Thyroid gland (tissue), 4 donors: ENCODE data around the gene U2SURP. TPM values are rescaled to one million over a fixed set of nuclear protein-coding genes. Genes with fewer than 3 reads are reported as not detected.

Experiments used
- DNase-seq, 2 donors: peaks; one replicate each; pipeline ENCODE4 v3.0.0-alpha.2; 2019
- H3K27ac ChIP-seq, 3 donors: fragments of 200-600 bp; sonication (generic); 1 replicate in 2 of 3; 2 replicates in 1 of 3; pipeline ENCODE4 v1.5.1; 2016 to 2019; ENCODE audit warnings: mild to moderate bottlenecking in 1 of 3, moderate library complexity in 1 of 3
- H3K27me3 ChIP-seq: fragments of 200-600 bp; sonication (generic); one replicate; pipeline ENCODE4 v1.5.1; 2019
- H3K36me3 ChIP-seq, 2 donors: fragments of 200-600 bp; sonication (generic); one replicate each; pipeline ENCODE4 v1.5.1; 2016 to 2019
- H3K4me1 ChIP-seq, 2 donors: fragments of 200-600 bp; sonication (generic); one replicate each; pipeline ENCODE4 v1.5.1; 2017 to 2019
- H3K4me3 ChIP-seq, 3 donors: fragments of 200-600 bp; sonication (generic); replicated peaks in 1 of 3; 1 replicate in 2 of 3; 2 replicates in 1 of 3; pipeline ENCODE4 v1.5.1; 2016; ENCODE audit warnings: mild to moderate bottlenecking in 1 of 3
- H3K9me3 ChIP-seq: fragments of 200-600 bp; sonication (generic); one replicate; pipeline ENCODE4 v1.5.1; 2017
- POLR2A ChIP-seq, 2 donors: fragments of 450-650 bp; IDR thresholded peaks; one replicate each; pipeline ENCODE4 v1.6.1; 2017; ENCODE audit warnings: antibody characterized with exemption in 2 of 2, mild to moderate bottlenecking in 2 of 2, moderate library complexity in 1 of 2
- WGBS, 2 donors: methylation state at CpG; one replicate each; pipeline ENCODE4 v1.1.5; 2017; 5-methylcytosine and 5-hydroxymethylcytosine counted together
- intact Hi-C: fragments of 100-400 bp; cut with DNase I; formaldehyde crosslinking; loops from one replicate; pipeline ENCODE4 v1.15.1; 2023
- total RNA-seq, 4 donors: library from RNA; depleted of rRNA; stranded (reverse); fragments of >200 nt; gene quantifications; one replicate each; pipeline ENCODE4 v1.2.3, GENCODE V29; 2016
- TF ChIP-seq, protein P1 (sequence below), 6 experiments: fragments of 200-600 bp in 3 of 6; fragments of 450-650 bp in 3 of 6; sonication (generic) in 3 of 6; IDR thresholded peaks; one replicate each; pipeline ENCODE4 v1.5.1; 2016 to 2019; ENCODE audit warnings: antibody characterized with exemption in 6 of 6, mild to moderate bottlenecking in 2 of 6, inconsistent platforms in 1 of 6, moderate library complexity in 1 of 6

U2SURP gene
- total RNA-seq, 4 donors from 2014 or later = 87.8 to 144 (median 102) TPM

- intact Hi-C loops = no loop called here
- no peaks in the 10 kb centered on the region for H3K9me3 ChIP-seq
- no peak for DNase-seq
- H3K4me1 ChIP-seq = no peaks in the 10 kb centered on the region
- H3K36me3 ChIP-seq = no peaks in the 10 kb centered on the region
- no peak overlapping the region for H3K4me3 ChIP-seq
- no peak overlapping the region for H3K27ac ChIP-seq
- no peak for TF ChIP-seq POLR2A (IDR thresholded peaks at IDR 0.05)
- TF ChIP-seq, protein P1, sequence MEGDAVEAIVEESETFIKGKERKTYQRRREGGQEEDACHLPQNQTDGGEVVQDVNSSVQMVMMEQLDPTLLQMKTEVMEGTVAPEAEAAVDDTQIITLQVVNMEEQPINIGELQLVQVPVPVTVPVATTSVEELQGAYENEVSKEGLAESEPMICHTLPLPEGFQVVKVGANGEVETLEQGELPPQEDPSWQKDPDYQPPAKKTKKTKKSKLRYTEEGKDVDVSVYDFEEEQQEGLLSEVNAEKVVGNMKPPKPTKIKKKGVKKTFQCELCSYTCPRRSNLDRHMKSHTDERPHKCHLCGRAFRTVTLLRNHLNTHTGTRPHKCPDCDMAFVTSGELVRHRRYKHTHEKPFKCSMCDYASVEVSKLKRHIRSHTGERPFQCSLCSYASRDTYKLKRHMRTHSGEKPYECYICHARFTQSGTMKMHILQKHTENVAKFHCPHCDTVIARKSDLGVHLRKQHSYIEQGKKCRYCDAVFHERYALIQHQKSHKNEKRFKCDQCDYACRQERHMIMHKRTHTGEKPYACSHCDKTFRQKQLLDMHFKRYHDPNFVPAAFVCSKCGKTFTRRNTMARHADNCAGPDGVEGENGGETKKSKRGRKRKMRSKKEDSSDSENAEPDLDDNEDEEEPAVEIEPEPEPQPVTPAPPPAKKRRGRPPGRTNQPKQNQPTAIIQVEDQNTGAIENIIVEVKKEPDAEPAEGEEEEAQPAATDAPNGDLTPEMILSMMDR (IDR thresholded peaks at IDR 0.05) = no peak
- WGBS, 2 donors = 90 to 97% methylated on average over 5 of the region's 5 CpGs
- no peaks in the 10 kb centered on the region for H3K27me3 ChIP-seq
These were observed 63.4 kb downstream of the U2SURP start for GRCh38 chr3:143064777-143065176.

GRCh38 chr3:143065364-143065763 is 64.0 kb downstream of the U2SURP start:
- H3K9me3 ChIP-seq = no peaks in the 10 kb centered on the region
- no peak overlapping the region for H3K4me3 ChIP-seq
- H3K36me3 ChIP-seq = no peaks in the 10 kb centered on the region
- 94 to 95% methylated on average over 2 of the region's 2 CpGs for WGBS, 2 donors
- DNase-seq = no peak
- H3K27ac ChIP-seq = no peak overlapping the region
- TF ChIP-seq, protein P1 (IDR thresholded peaks at IDR 0.05) = no peak
- intact Hi-C loops = no loop called here
- no peaks in the 10 kb centered on the region for H3K27me3 ChIP-seq
- no peaks in the 10 kb centered on the region for H3K4me1 ChIP-seq

DNA sequence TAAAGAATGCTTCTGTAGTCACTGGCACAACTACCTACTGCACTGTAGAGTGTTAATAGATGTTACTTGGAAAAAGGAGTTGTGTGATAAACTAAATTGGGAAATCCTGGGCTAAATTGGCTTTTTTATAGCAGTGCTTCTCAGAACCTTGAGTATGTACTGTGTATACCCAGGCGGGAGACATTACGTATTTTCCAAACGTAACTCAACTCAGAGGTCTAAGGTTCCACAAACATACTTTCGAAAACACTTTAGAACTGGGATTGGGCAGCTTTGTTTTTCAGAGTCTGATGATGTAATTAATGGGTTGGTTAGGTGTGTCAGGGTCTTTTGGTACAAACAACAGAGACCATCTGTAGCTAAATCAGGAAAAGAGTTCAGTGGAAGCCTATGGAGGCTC is 64.7 kb downstream of the U2SURP start:
- Histone ChIP-seq H3K36me3 (no peaks in the 10 kb centered on the region), H3K4me3 (no peak overlapping the region), H3K27me3 (no peaks in the 10 kb centered on the region), H3K4me1 (peaks cover 0 to 1% of the 10 kb centered on the region in 2 donors), H3K9me3 (no peaks in the 10 kb centered on the region), H3K27ac (no peak overlapping the region)
- WGBS, 2 donors = 80 to 85% methylated on average over 4 of the region's 4 CpGs
- TF ChIP-seq POLR2A (IDR thresholded peaks at IDR 0.05) = no peak
- TF ChIP-seq, protein P1 (IDR thresholded peaks at IDR 0.05) = no peak
- intact Hi-C loops = no loop called here
- DNase-seq = no peak

DNA sequence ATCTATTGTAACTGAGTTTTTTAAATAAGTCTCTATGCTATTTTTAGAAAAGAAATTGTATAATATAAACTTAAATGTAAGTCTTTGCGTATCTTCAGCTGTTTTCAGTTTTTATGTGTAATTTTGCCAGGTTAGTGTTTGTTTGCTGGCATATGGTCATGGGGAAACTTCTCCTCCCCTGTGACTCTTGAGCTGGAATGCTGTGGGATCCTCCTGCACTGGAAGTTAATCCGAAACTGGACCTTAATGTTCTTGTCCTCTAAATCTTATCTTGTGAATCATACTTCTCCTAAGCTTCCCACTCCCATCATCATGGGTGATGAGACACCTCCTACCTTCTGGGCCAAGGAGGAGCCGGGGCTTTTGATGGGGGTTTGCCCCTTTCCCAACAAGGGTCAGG is 65.8 kb downstream of the U2SURP start:
- WGBS, 2 donors = 91 to 94% methylated on average over 3 of the region's 3 CpGs
- Histone ChIP-seq H3K36me3 (no peaks in the 10 kb centered on the region), H3K9me3 (no peaks in the 10 kb centered on the region), H3K27ac (no peak overlapping the region), H3K27me3 (no peaks in the 10 kb centered on the region), H3K4me1 (peaks cover 0 to 11% of the 10 kb centered on the region in 2 donors), H3K4me3 (no peak overlapping the region)
- DNase-seq = no peak
- TF ChIP-seq, protein P1 (IDR thresholded peaks at IDR 0.05) = no peak
- no peak for TF ChIP-seq POLR2A (IDR thresholded peaks at IDR 0.05)
- intact Hi-C loops = no loop called here

DNA sequence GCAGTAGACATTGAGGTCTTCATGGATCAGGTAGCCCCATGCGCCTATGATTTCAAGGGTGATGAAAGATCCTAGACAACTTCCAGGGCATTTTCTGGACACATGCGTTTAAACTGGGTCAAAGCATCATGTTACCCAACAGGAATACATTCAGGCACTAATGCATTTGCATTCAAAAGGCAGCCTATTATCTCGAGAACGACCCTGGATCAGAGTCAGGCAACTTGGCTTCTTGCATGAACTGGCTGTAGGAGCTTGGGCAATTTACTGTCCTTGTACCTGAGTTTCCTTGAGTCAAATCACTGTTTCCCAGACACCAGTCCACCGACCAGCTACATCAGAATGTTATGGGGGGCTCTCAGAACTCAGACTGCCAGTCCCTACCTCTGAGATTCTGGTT is 66.7 kb downstream of the U2SURP start:
- H3K27me3 ChIP-seq = no peaks in the 10 kb centered on the region
- no peak overlapping the region for H3K4me3 ChIP-seq
- DNase-seq = no peak
- H3K4me1 ChIP-seq = peaks cover 0 to 11% of the 10 kb centered on the region in 2 donors
- no peak for TF ChIP-seq POLR2A (IDR thresholded peaks at IDR 0.05)
- TF ChIP-seq, protein P1 (IDR thresholded peaks at IDR 0.05) = no peak
- intact Hi-C loops = no loop called here
- WGBS, 2 donors = 82 to 86% methylated on average over 5 of the region's 5 CpGs
- H3K36me3 ChIP-seq = no peaks in the 10 kb centered on the region
- no peaks in the 10 kb centered on the region for H3K9me3 ChIP-seq
- H3K27ac ChIP-seq = no peak overlapping the region
